Colonic mucosa (tissue), 4 donors: ENCODE results near the gene TMEM164. TPM values are rescaled to one million over a fixed set of nuclear protein-coding genes. Genes with fewer than 3 reads are reported as not detected.

Experiments
- DNase-seq: peaks from one replicate; pipeline ENCODE4 v3.0.0-alpha.2; 2020
- H3K27ac ChIP-seq: fragments of 200-600 bp; one replicate; pipeline ENCODE4 v1.8.0; 2021
- H3K27me3 ChIP-seq: fragments of 200-600 bp; one replicate; pipeline ENCODE4 v1.8.0; 2021
- H3K36me3 ChIP-seq: fragments of 200-600 bp; one replicate; pipeline ENCODE4 v1.8.0; 2021
- H3K4me1 ChIP-seq: fragments of 200-600 bp; one replicate; pipeline ENCODE4 v1.8.0; 2021; ENCODE audit warnings: mild to moderate bottlenecking
- H3K4me3 ChIP-seq: fragments of 200-600 bp; one replicate; pipeline ENCODE4 v1.8.0; 2021
- H3K9ac ChIP-seq, 2 donors: one replicate each; pipeline ENCODE4 v1.7.0; 2013; ENCODE audit warnings: control low read depth in 2 of 2, low read depth in 2 of 2, low read length in 2 of 2
- H3K9me3 ChIP-seq: fragments of 200-600 bp; one replicate; pipeline ENCODE4 v1.8.0; 2021
- CTCF ChIP-seq: fragments of 200-600 bp; IDR thresholded peaks from one replicate; pipeline ENCODE4 v1.8.0; 2022; ENCODE audit warnings: antibody characterized with exemption, mild to moderate bottlenecking
- intact Hi-C: fragments of 100-400 bp; cut with DNase I; formaldehyde crosslinking; loops from one replicate; pipeline ENCODE4 v1.14.1; 2022
- total RNA-seq, 2 donors: library from RNA; stranded (reverse); fragmentation: NEBNext Ultra II Directional in 1 of 2; extraction: Animal tissue kit (Norgen Biotek cat#: 25700) in 1 of 2; gene quantifications; one replicate each; pipeline ENCODE4 v1.2.1, GENCODE V29; 2021
- donor health status: healthy.
- donor health status: DM: no; HTN: no; CAD: no.
- donor health status: DM: no; HTN: no; CAD: no.

TMEM164 gene
- total RNA-seq, 2 donors from 2014 or later = 57.3 to 73.1 TPM

GRCh38 chrX:110215411-110215810 is 212.5 kb downstream of the TMEM164 start:
- DNase-seq = no peak
- intact Hi-C loops = no loop called here
- Histone ChIP-seq H3K4me1 (no peaks in the 10 kb centered on the region), H3K9me3 (no peaks in the 10 kb centered on the region), H3K27me3 (no peaks in the 10 kb centered on the region), H3K27ac (no peak overlapping the region), H3K4me3 (no peak overlapping the region), H3K36me3 (no peaks in the 10 kb centered on the region), H3K9ac (no peak overlapping the region)
- TF ChIP-seq CTCF = no peak

DNA sequence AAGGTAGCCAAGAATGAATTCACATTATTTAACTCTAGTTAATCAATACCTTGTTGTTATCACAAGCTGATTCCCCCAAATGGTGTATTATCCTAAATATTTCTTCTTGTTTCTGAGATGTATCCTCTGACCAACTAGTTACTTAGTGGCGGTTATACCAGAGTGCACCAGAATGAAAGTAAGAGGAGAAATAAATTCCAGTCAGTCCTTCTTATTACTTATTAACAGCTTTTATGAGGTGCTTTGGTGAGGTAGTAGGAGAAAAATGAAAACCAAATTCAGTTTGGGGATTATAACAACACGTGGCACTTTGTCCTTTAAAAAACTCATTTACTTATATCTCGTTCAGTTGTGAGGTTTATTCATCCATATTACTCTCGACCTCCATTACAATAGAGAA is 213.1 kb downstream of the TMEM164 start:
- Histone ChIP-seq H3K4me3 (no peak overlapping the region), H3K9me3 (no peaks in the 10 kb centered on the region), H3K27me3 (no peaks in the 10 kb centered on the region), H3K27ac (no peak overlapping the region), H3K4me1 (no peaks in the 10 kb centered on the region), H3K9ac (no peak overlapping the region), H3K36me3 (no peaks in the 10 kb centered on the region)
- intact Hi-C loops = no loop called here
- DNase-seq = no peak
- no peak for TF ChIP-seq CTCF

GRCh38 chrX:110218591-110218990 is 215.7 kb downstream of the TMEM164 start:
- H3K27ac ChIP-seq = no peak overlapping the region
- intact Hi-C loops = no loop called here
- H3K36me3 ChIP-seq = no peaks in the 10 kb centered on the region
- H3K9me3 ChIP-seq = no peaks in the 10 kb centered on the region
- no peaks in the 10 kb centered on the region for H3K4me1 ChIP-seq
- DNase-seq = no peak
- no peak overlapping the region for H3K9ac ChIP-seq
- TF ChIP-seq CTCF = no peak
- no peaks in the 10 kb centered on the region for H3K27me3 ChIP-seq
- no peak overlapping the region for H3K4me3 ChIP-seq

GRCh38 chrX:110219920-110220319 is 217.0 kb downstream of the TMEM164 start:
- no peak overlapping the region for H3K4me3 ChIP-seq
- H3K4me1 ChIP-seq = no peaks in the 10 kb centered on the region
- DNase-seq = no peak
- no peaks in the 10 kb centered on the region for H3K9me3 ChIP-seq
- intact Hi-C loops = no loop called here
- H3K9ac ChIP-seq = no peak overlapping the region
- no peaks in the 10 kb centered on the region for H3K27me3 ChIP-seq
- no peak overlapping the region for H3K27ac ChIP-seq
- H3K36me3 ChIP-seq = no peaks in the 10 kb centered on the region
- TF ChIP-seq CTCF = no peak

DNA sequence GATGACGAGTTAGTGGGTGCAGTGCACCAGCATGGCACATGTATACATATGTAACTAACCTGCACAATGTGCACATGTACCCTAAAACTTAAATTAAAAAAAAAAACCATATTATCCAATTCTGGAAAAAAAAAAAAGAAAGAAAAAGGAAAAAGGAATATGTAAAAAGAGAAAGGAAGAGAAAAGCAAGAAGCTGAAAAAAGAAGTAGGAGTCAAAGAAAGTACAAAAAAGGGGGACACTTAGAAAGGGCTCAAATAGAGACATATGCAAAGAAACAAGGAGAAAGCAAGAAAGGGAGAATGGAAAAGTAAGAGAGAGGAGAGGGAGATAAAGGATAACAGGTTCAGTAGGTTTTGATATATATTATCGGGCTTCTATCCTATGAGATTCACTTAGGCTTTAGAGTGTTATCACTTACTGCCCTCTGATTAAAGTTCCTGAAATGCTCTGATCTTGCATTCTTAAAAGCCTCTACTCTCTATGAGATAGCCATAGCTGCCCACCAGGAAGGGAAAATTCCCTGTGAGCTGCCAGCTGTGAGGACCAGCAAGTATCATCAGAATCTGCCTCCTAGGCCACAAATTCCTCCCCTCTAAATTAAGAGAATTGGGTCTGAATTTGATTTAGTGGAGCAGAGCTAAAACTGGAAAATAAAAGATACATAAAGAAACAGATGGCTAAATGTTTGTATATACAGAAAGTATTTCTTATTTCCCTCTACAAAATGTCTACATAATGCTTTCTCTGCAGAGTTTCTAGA is 219.8 kb downstream of the TMEM164 start:
- Histone ChIP-seq H3K27me3 (no peaks in the 10 kb centered on the region), H3K27ac (no peak overlapping the region), H3K9ac (no peak overlapping the region), H3K4me1 (no peaks in the 10 kb centered on the region), H3K9me3 (no peaks in the 10 kb centered on the region), H3K4me3 (no peak overlapping the region), H3K36me3 (no peaks in the 10 kb centered on the region)
- no peak for TF ChIP-seq CTCF
- intact Hi-C loops = no loop called here
- DNase-seq = no peak
